ENCODE results near the gene TRIM75. TPM values are rescaled to one million over a fixed set of nuclear protein-coding genes. Genes with fewer than 3 reads are reported as not detected.

The TRIM75 gene
- total RNA-seq, 1 donor from 2014 or later, result not detected

GRCh38 chr4:165095291-165095690 lies 41.6 kb downstream of the TRIM75 start:
- Mint-ChIP-seq H3K27me3 (ENCODE audit: low read depth, unreplicated experiment) (no peaks in the 10 kb centered on the region), H3K27ac (ENCODE audit: unreplicated experiment) (no peak overlapping the region), H3K4me1 (ENCODE audit: low read depth, unreplicated experiment) (no peaks in the 10 kb centered on the region), H3K9me3 (ENCODE audit: unreplicated experiment) (no peaks in the 10 kb centered on the region), H3K4me3 (ENCODE audit: unreplicated experiment) (no peak overlapping the region), H3K36me3 (ENCODE audit: low read depth, unreplicated experiment) (peaks cover 1% of the 10 kb centered on the region)
- no peaks in the 10 kb centered on the region for H3K4me1 ChIP-seq (ENCODE audit: insufficient read depth, low read length)
- no peak for DNase-seq (ENCODE audit: low read depth)
- H3K4me3 ChIP-seq (ENCODE audit: insufficient read depth, low read depth, low read length), result no peak overlapping the region
- no peak overlapping the region for H3K27ac ChIP-seq (ENCODE audit: low read depth, low read length)
- FAIRE-seq, result no peak
- no peak overlapping the region for H3K9ac ChIP-seq (ENCODE audit: low read length)
- H4K20me1 ChIP-seq (ENCODE audit: insufficient read depth, low read length), result no peaks in the 10 kb centered on the region
- H2AFZ ChIP-seq (ENCODE audit: low read depth, low read length), result no peak overlapping the region
- no peak overlapping the region for H3K4me2 ChIP-seq (ENCODE audit: low read length)
- H3K79me2 ChIP-seq (ENCODE audit: insufficient read depth, low read length), result no peaks in the 10 kb centered on the region
- no peaks in the 10 kb centered on the region for H3K27me3 ChIP-seq (ENCODE audit: insufficient read depth, low read length)
- no peaks in the 10 kb centered on the region for H3K36me3 ChIP-seq (ENCODE audit: insufficient read depth, low read length)
- TF ChIP-seq EZH2 (IDR thresholded peaks at IDR 0.05; ENCODE audit: insufficient read depth, low read length) (no peak), CTCF (IDR thresholded peaks at IDR 0.05; ENCODE audit: insufficient read depth, low read depth, low read length) (no peak)
- no peaks in the 10 kb centered on the region for H3K9me3 ChIP-seq (ENCODE audit: insufficient read depth, low read depth, low read length)

GRCh38 chr4:165096776-165097175 lies 43.1 kb downstream of the TRIM75 start:
- Mint-ChIP-seq H3K4me3 (ENCODE audit: unreplicated experiment) (no peak overlapping the region), H3K4me1 (ENCODE audit: low read depth, unreplicated experiment) (no peaks in the 10 kb centered on the region), H3K9me3 (ENCODE audit: unreplicated experiment) (no peaks in the 10 kb centered on the region), H3K36me3 (ENCODE audit: low read depth, unreplicated experiment) (no peaks in the 10 kb centered on the region), H3K27ac (ENCODE audit: unreplicated experiment) (no peak overlapping the region), H3K27me3 (ENCODE audit: low read depth, unreplicated experiment) (no peaks in the 10 kb centered on the region)
- Histone ChIP-seq H3K4me3 (ENCODE audit: insufficient read depth, low read depth, low read length) (no peak overlapping the region), H3K79me2 (ENCODE audit: insufficient read depth, low read length) (no peaks in the 10 kb centered on the region), H3K27me3 (ENCODE audit: insufficient read depth, low read length) (no peaks in the 10 kb centered on the region), H3K9ac (ENCODE audit: low read length) (no peak overlapping the region), H4K20me1 (ENCODE audit: insufficient read depth, low read length) (no peaks in the 10 kb centered on the region), H3K9me3 (ENCODE audit: insufficient read depth, low read depth, low read length) (no peaks in the 10 kb centered on the region), H3K36me3 (ENCODE audit: insufficient read depth, low read length) (peaks cover 3% of the 10 kb centered on the region), H3K4me2 (ENCODE audit: low read length) (no peak overlapping the region), H3K27ac (ENCODE audit: low read depth, low read length) (no peak overlapping the region), H3K4me1 (ENCODE audit: insufficient read depth, low read length) (no peaks in the 10 kb centered on the region), H2AFZ (ENCODE audit: low read depth, low read length) (no peak overlapping the region)
- DNase-seq (ENCODE audit: low read depth) (peak; percentile 8), FAIRE-seq (no peak)
- TF ChIP-seq CTCF (IDR thresholded peaks at IDR 0.05; ENCODE audit: insufficient read depth, low read depth, low read length) (peak; percentile 62), EZH2 (IDR thresholded peaks at IDR 0.05; ENCODE audit: insufficient read depth, low read length) (no peak)

- no peaks in the 10 kb centered on the region for H4K20me1 ChIP-seq (ENCODE audit: insufficient read depth, low read length)
- H3K4me2 ChIP-seq (ENCODE audit: low read length), result no peak overlapping the region
- H3K27me3 Mint-ChIP-seq (ENCODE audit: low read depth, unreplicated experiment), result no peaks in the 10 kb centered on the region
- H3K4me3 Mint-ChIP-seq (ENCODE audit: unreplicated experiment), result no peak overlapping the region
- TF ChIP-seq CTCF (IDR thresholded peaks at IDR 0.05; ENCODE audit: insufficient read depth, low read depth, low read length) (no peak), EZH2 (IDR thresholded peaks at IDR 0.05; ENCODE audit: insufficient read depth, low read length) (no peak)
- no peak overlapping the region for H3K4me3 ChIP-seq (ENCODE audit: insufficient read depth, low read depth, low read length)
- no peak overlapping the region for H3K27ac Mint-ChIP-seq (ENCODE audit: unreplicated experiment)
- no peak overlapping the region for H3K27ac ChIP-seq (ENCODE audit: low read depth, low read length)
- peaks cover 2% of the 10 kb centered on the region for H3K36me3 Mint-ChIP-seq (ENCODE audit: low read depth, unreplicated experiment)
- H3K4me1 ChIP-seq (ENCODE audit: insufficient read depth, low read length), result no peaks in the 10 kb centered on the region
- H3K27me3 ChIP-seq (ENCODE audit: insufficient read depth, low read length), result no peaks in the 10 kb centered on the region
- H3K4me1 Mint-ChIP-seq (ENCODE audit: low read depth, unreplicated experiment), result no peaks in the 10 kb centered on the region
- H3K79me2 ChIP-seq (ENCODE audit: insufficient read depth, low read length), result no peaks in the 10 kb centered on the region
- H3K9ac ChIP-seq (ENCODE audit: low read length), result no peak overlapping the region
- no peak for FAIRE-seq
- H2AFZ ChIP-seq (ENCODE audit: low read depth, low read length), result no peak overlapping the region
- H3K9me3 ChIP-seq (ENCODE audit: insufficient read depth, low read depth, low read length), result no peaks in the 10 kb centered on the region
- H3K9me3 Mint-ChIP-seq (ENCODE audit: unreplicated experiment), result no peaks in the 10 kb centered on the region
- DNase-seq (ENCODE audit: low read depth), result no peak
- peaks cover 3% of the 10 kb centered on the region for H3K36me3 ChIP-seq (ENCODE audit: insufficient read depth, low read length)
Measured at GRCh38 chr4:165101641-165102040, 48.0 kb downstream of the TRIM75 start.
